Gastroesophageal sphincter (tissue), 4 donors: ENCODE measurements around the gene PIAS1. TPM values are rescaled to one million over a fixed set of nuclear protein-coding genes. Genes with fewer than 3 reads are reported as not detected.

Source experiments
- ATAC-seq: fragments of 150-250 bp; one replicate; pipeline ENCODE4 v1.9.1; 2016; ENCODE audit warnings: mild to moderate bottlenecking, moderate library complexity
- H3K27ac ChIP-seq, 4 donors: fragments of 200-600 bp; sonication (generic) in 3 of 4; 1 replicate in 3 of 4; 2 replicates in 1 of 4; pipeline ENCODE4 v1.5.1; 2016 to 2019
- H3K27me3 ChIP-seq: fragments of 200-600 bp; sonication (generic); one replicate; pipeline ENCODE4 v1.5.1; 2019
- H3K36me3 ChIP-seq, 2 donors: fragments of 200-600 bp; sonication (generic); one replicate each; pipeline ENCODE4 v1.5.1; 2019; ENCODE audit warnings: control low read depth in 1 of 2
- H3K4me1 ChIP-seq, 3 donors: fragments of 200-600 bp; sonication (generic); 1 replicate in 2 of 3; 2 replicates in 1 of 3; pipeline ENCODE4 v1.5.1; 2016 to 2019; ENCODE audit warnings: control low read depth in 2 of 3
- H3K4me3 ChIP-seq, 2 donors: fragments of 200-600 bp; sonication (generic); one replicate each; pipeline ENCODE4 v1.5.1; 2019; ENCODE audit warnings: mild to moderate bottlenecking in 1 of 2, moderate library complexity in 1 of 2
- H3K9me3 ChIP-seq, 3 donors: fragments of 200-600 bp; sonication (generic); one replicate each; pipeline ENCODE4 v1.5.1; 2017 to 2019; ENCODE audit warnings: control low read depth in 2 of 3
- EP300 ChIP-seq: sonication (generic); formaldehyde crosslinking; IDR thresholded peaks from one replicate; pipeline ENCODE4 v1.6.1; 2017; ENCODE audit warnings: antibody characterized with exemption, mild to moderate bottlenecking
- POLR2A ChIP-seq, 2 donors: fragments of 450-650 bp; IDR thresholded peaks; one replicate each; pipeline ENCODE4 v1.6.1; 2017; ENCODE audit warnings: antibody characterized with exemption in 2 of 2, mild to moderate bottlenecking in 2 of 2, moderate library complexity in 1 of 2
- POLR2AphosphoS5 ChIP-seq: sonication (generic); formaldehyde crosslinking; IDR thresholded peaks from one replicate; pipeline ENCODE4 v1.6.1; 2017; ENCODE audit warnings: antibody characterized with exemption
- WGBS, 2 donors: methylation state at CpG; one replicate each; pipeline ENCODE4 v1.1.5; 2018; ENCODE audit warnings: low coverage in 1 of 2; 5-methylcytosine and 5-hydroxymethylcytosine counted together
- total RNA-seq, 4 donors: library from RNA; depleted of rRNA; stranded (reverse); fragments of >200 nt; gene quantifications; one replicate each; pipeline ENCODE4 v1.1.0, GENCODE V29; 2016
- TF ChIP-seq, protein P1 (sequence below), 4 experiments: fragments of 200-600 bp in 2 of 4; fragments of 450-650 bp in 2 of 4; sonication (generic) in 1 of 4; IDR thresholded peaks; one replicate each; pipeline ENCODE4 v1.5.1; 2017 to 2019; ENCODE audit warnings: antibody characterized with exemption in 4 of 4, mild to moderate bottlenecking in 2 of 4, moderate library complexity in 2 of 4

Gene PIAS1
- total RNA-seq, 4 donors from 2014 or later = 26.6 to 101 (median 48.9) TPM

GRCh38 chr15:68130851-68131250 lies 76.7 kb downstream of the PIAS1 start:
- Histone ChIP-seq H3K36me3 (no peaks in the 10 kb centered on the region), H3K27ac (no peak overlapping the region), H3K27me3 (no peaks in the 10 kb centered on the region), H3K4me3 (no peak overlapping the region), H3K9me3 (no peaks in the 10 kb centered on the region), H3K4me1 (peaks cover 0 to 40% (median 0%) of the 10 kb centered on the region in 3 donors)
- ATAC-seq = no peak
- 89 to 98% methylated on average over 3 of the region's 3 CpGs for WGBS, 2 donors
- TF ChIP-seq, protein P1, sequence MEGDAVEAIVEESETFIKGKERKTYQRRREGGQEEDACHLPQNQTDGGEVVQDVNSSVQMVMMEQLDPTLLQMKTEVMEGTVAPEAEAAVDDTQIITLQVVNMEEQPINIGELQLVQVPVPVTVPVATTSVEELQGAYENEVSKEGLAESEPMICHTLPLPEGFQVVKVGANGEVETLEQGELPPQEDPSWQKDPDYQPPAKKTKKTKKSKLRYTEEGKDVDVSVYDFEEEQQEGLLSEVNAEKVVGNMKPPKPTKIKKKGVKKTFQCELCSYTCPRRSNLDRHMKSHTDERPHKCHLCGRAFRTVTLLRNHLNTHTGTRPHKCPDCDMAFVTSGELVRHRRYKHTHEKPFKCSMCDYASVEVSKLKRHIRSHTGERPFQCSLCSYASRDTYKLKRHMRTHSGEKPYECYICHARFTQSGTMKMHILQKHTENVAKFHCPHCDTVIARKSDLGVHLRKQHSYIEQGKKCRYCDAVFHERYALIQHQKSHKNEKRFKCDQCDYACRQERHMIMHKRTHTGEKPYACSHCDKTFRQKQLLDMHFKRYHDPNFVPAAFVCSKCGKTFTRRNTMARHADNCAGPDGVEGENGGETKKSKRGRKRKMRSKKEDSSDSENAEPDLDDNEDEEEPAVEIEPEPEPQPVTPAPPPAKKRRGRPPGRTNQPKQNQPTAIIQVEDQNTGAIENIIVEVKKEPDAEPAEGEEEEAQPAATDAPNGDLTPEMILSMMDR (IDR thresholded peaks at IDR 0.05) = no peak
- TF ChIP-seq POLR2A (IDR thresholded peaks at IDR 0.05) (no peak), POLR2AphosphoS5 (no peak), EP300 (no peak)

- WGBS, 2 donors = 83 to 100% methylated on average over 1 of the region's 1 CpG
- H3K4me1 ChIP-seq = no peaks in the 10 kb centered on the region
- H3K9me3 ChIP-seq = no peaks in the 10 kb centered on the region
- TF ChIP-seq POLR2A (IDR thresholded peaks at IDR 0.05) = no peak
- TF ChIP-seq, protein P1 (IDR thresholded peaks at IDR 0.05) = no peak
- TF ChIP-seq EP300 = no peak
- H3K27ac ChIP-seq = no peak overlapping the region
- H3K27me3 ChIP-seq = no peaks in the 10 kb centered on the region
- no peak overlapping the region for H3K4me3 ChIP-seq
- ATAC-seq = no peak
- H3K36me3 ChIP-seq = peaks cover 0 to 1% of the 10 kb centered on the region in 2 donors
These were observed 83.0 kb downstream of the PIAS1 start for GRCh38 chr15:68137096-68137495.

GRCh38 chr15:68143129-68143528 lies 89.0 kb downstream of the PIAS1 start:
- Histone ChIP-seq H3K9me3 (no peaks in the 10 kb centered on the region), H3K4me3 (no peak overlapping the region), H3K4me1 (no peaks in the 10 kb centered on the region), H3K36me3 (peaks cover 6 to 37% of the 10 kb centered on the region in 2 donors), H3K27me3 (no peaks in the 10 kb centered on the region), H3K27ac (no peak overlapping the region)
- TF ChIP-seq POLR2AphosphoS5 = no peak
- no peak for TF ChIP-seq EP300
- TF ChIP-seq, protein P1 (IDR thresholded peaks at IDR 0.05) = no peak
- TF ChIP-seq POLR2A (IDR thresholded peaks at IDR 0.05) = no peak
- ATAC-seq = no peak
- 89 to 96% methylated on average over 2 of the region's 2 CpGs for WGBS, 2 donors

DNA sequence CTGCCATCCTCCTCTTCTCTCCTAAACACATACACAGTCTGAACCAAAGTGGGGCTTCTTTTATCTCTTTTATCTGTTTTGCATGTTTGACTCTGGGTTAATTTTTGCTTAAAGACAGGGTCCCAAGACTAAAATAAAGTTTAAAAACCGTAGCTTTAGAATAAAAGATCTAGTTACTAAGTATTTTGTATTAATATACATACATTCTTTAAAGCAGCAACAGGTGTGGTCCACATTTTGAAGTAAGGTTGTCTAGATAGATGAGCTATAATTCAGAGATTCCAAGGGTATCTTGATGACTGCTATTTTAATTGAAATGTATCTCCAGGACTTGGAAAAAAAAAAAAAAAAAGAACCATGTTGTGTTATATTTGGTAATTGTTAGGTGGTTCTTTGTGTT lies 89.7 kb downstream of the PIAS1 start:
- no peak for TF ChIP-seq EP300
- TF ChIP-seq, protein P1 (IDR thresholded peaks at IDR 0.05) = no peak
- TF ChIP-seq POLR2A (IDR thresholded peaks at IDR 0.05) = no peak
- TF ChIP-seq POLR2AphosphoS5 = no peak
- 58 to 92% methylated on average over 1 of the region's 1 CpG for WGBS, 2 donors
- no peaks in the 10 kb centered on the region for H3K27me3 ChIP-seq
- no peaks in the 10 kb centered on the region for H3K4me1 ChIP-seq
- ATAC-seq = no peak
- no peak overlapping the region for H3K27ac ChIP-seq
- no peaks in the 10 kb centered on the region for H3K9me3 ChIP-seq
- H3K36me3 ChIP-seq = peaks cover 6 to 44% of the 10 kb centered on the region in 2 donors
- H3K4me3 ChIP-seq = no peak overlapping the region

DNA sequence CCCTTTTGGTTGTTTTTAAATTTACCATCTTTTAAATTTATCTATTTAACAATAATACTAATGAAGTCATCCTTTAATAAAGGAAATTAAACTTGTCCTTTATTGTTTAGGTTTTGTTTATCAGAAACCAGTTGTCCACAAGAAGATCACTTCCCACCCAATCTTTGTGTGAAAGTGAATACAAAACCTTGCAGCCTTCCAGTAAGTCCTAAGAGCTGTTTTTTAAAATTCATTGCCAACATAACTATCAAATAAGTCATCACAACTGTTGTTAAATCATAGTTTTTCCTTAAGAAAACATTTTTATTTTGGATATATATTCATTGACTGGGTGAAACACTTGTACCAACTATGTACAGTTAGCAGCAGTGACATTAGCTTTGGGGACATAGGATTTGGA lies 91.6 kb downstream of the PIAS1 start:
- ATAC-seq = no peak
- Histone ChIP-seq H3K36me3 (peaks cover 6 to 44% of the 10 kb centered on the region in 2 donors), H3K4me1 (peaks cover 0 to 8% (median 0%) of the 10 kb centered on the region in 3 donors), H3K4me3 (no peak overlapping the region), H3K27ac (no peak overlapping the region), H3K9me3 (no peaks in the 10 kb centered on the region), H3K27me3 (no peaks in the 10 kb centered on the region)
- TF ChIP-seq EP300 = no peak
- no peak for TF ChIP-seq POLR2AphosphoS5
